Measurements from ENCODE around the gene FES. TPM values are rescaled to one million over a fixed set of nuclear protein-coding genes. Genes with fewer than 3 reads are reported as not detected.
A peak's percentile ranks its signal among the peaks of the same experiment; 100 is the strongest.

The FES gene
- total and polyA plus RNA-seq, 10 of the 15 experiments (the other 5 are each of a cell fraction or from before 2014, with no cell fraction given), result 0.07 to 23.9 (median 9.9) TPM

GRCh38 chr15:90902040-90902839, 17.9 kb downstream of the FES start:
- H3K27me3 ChIP-seq (replicated peaks in 1 of 2; ENCODE audit: control insufficient read depth in 2 of 2, insufficient read depth in 2 of 2, low read length in 1 of 2), result no peaks in the 10 kb centered on the region
- peak; percentile 59 for DNase-seq (ENCODE audit: low read depth, low spot score)
- peaks cover 18% of the 10 kb centered on the region for H3K79me2 ChIP-seq (ENCODE audit: control insufficient read depth, insufficient read depth, low read length)
- intact Hi-C loops (cut with micrococcal nuclease; ENCODE audit: unreplicated experiment), result loop anchor here (1.0 to 2.0 kb wide), 2 partner anchors 21 to 32 kb away; no protein-coding TSS in a partner anchor
- FAIRE-seq, result no peak
- ATAC-seq, result peak; percentile 87
- ChIA-PET CTCF (interaction anchor here (0.6 to 15.1 kb wide), 12 partner anchors 11 to 366 kb away, joined by 3 to 480 read pairs (median 4); partner anchors contain the start of genes HDDC3 and UNC45A), RAD21 (ENCODE audit: unreplicated experiment) (interaction anchor here (0.5 to 9.2 kb wide), 7 partner anchors 16 to 582 kb away, joined by 3 to 193 read pairs (median 6); partner anchors contain the start of genes HDDC3, RCCD1 and UNC45A), SMC1A (ENCODE audit: uncharacterized antibody, unreplicated experiment) (interaction anchor here (0.6 to 12.3 kb wide), 9 partner anchors 16 to 187 kb away, joined by 3 to 225 read pairs (median 3); partner anchors contain the start of genes HDDC3 and UNC45A), POLR2A (interaction anchor here (0.5 to 7.6 kb wide), 5 partner anchors 22 to 452 kb away, joined by 3 to 113 read pairs (median 4); partner anchors contain the start of genes HDDC3 and UNC45A)
- peaks cover 20% of the 10 kb centered on the region for H3K4me1 ChIP-seq (ENCODE audit: control insufficient read depth, insufficient read depth, low read length)
- H3K4me3 ChIP-seq, result peak overlapping the region; percentile 67
- no TSS peak for BruUV-seq (replicated peaks)
- WGBS (ENCODE audit: insufficient coverage, insufficient replicate concordance, low lambda C conversion rate, missing lambda C conversion rate), result under 1% methylated on average over 45 of the region's 71 CpGs
- in situ Hi-C loops (cut with MboI), result no loop called here
- peaks cover 17 to 23% of the 10 kb centered on the region in 2 experiments; a peak in 3 of 4 replicates for H3K36me3 ChIP-seq (ENCODE audit: control insufficient read depth in 2 of 2, insufficient read depth in 2 of 2, low read length in 1 of 2)
- H3K9ac ChIP-seq (ENCODE audit: control insufficient read depth, insufficient read depth, low read length), result peak overlapping the region; percentile 54
- no peaks in the 10 kb centered on the region for H3K9me3 ChIP-seq (replicated peaks; ENCODE audit: control insufficient read depth, insufficient read depth, low read length)
- peak overlapping the region; percentile 46 for H3K4me2 ChIP-seq (ENCODE audit: control insufficient read depth, insufficient read depth)
- no peaks in the 10 kb centered on the region; the same call in 1 of the 2 replicates for H4K20me1 ChIP-seq (ENCODE audit: control insufficient read depth, insufficient read depth)
- peak overlapping the region; percentile 62 for H3K27ac ChIP-seq (ENCODE audit: control insufficient read depth, insufficient read depth)
- H2AFZ ChIP-seq (ENCODE audit: control insufficient read depth, low read depth, low read length), result peak overlapping the region; percentile 54
- no peak for TF ChIP-seq TARDBP (IDR thresholded peaks at IDR 0.05; ENCODE audit: borderline replicate concordance)
- 0 out of 2 replicates have a peak, but pooled peaks have one; percentile 12 for TF ChIP-seq CHD2 (IDR thresholded peaks at IDR 0.05; ENCODE audit: borderline replicate concordance, low read depth, low read length)
- no peak for TF ChIP-seq SUZ12 (IDR thresholded peaks at IDR 0.05; ENCODE audit: unreplicated experiment)
- TF ChIP-seq ASH2L (IDR thresholded peaks at IDR 0.05; ENCODE audit: borderline replicate concordance, low read depth), result no peak
- peak; percentile 68 for TF ChIP-seq GATAD2B (conservative IDR thresholded peaks at IDR 0.05; ENCODE audit: low read depth)
- no peak for TF ChIP-seq CUX1 (IDR thresholded peaks at IDR 0.05; ENCODE audit: insufficient replicate concordance, low read depth, low read length)
- TF ChIP-seq CEBPB (IDR thresholded peaks at IDR 0.05; ENCODE audit: borderline replicate concordance in 1 of 2, low read depth in 2 of 2, low read length in 2 of 2), result no peak
- TF ChIP-seq MEF2A (IDR thresholded peaks at IDR 0.05; ENCODE audit: insufficient read depth, low read depth, low read length), result no peak
- TF ChIP-seq NRF1 (conservative IDR thresholded peaks at IDR 0.05; ENCODE audit: low read depth, low read length), result peak; percentile 55
- no peak for TF ChIP-seq JUNB (IDR thresholded peaks at IDR 0.05)
- 0 out of 2 replicates have a peak, but pooled peaks have one; percentile 9 for TF ChIP-seq MXI1 (IDR thresholded peaks at IDR 0.05; ENCODE audit: low read depth, low read length)
- peak; percentile 18; the same call in 1 of the 2 replicates for TF ChIP-seq YY1 (IDR thresholded peaks at IDR 0.05; ENCODE audit: low read depth, low read length)
- TF ChIP-seq, protein P1, sequence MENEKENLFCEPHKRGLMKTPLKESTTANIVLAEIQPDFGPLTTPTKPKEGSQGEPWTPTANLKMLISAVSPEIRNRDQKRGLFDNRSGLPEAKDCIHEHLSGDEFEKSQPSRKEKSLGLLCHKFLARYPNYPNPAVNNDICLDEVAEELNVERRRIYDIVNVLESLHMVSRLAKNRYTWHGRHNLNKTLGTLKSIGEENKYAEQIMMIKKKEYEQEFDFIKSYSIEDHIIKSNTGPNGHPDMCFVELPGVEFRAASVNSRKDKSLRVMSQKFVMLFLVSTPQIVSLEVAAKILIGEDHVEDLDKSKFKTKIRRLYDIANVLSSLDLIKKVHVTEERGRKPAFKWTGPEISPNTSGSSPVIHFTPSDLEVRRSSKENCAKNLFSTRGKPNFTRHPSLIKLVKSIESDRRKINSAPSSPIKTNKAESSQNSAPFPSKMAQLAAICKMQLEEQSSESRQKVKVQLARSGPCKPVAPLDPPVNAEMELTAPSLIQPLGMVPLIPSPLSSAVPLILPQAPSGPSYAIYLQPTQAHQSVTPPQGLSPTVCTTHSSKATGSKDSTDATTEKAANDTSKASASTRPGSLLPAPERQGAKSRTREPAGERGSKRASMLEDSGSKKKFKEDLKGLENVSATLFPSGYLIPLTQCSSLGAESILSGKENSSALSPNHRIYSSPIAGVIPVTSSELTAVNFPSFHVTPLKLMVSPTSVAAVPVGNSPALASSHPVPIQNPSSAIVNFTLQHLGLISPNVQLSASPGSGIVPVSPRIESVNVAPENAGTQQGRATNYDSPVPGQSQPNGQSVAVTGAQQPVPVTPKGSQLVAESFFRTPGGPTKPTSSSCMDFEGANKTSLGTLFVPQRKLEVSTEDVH (IDR thresholded peaks at IDR 0.05; ENCODE audit: low read depth, partially characterized antibody), result peak; percentile 30
- peak; percentile 14; the same call in 1 of the 2 replicates for TF ChIP-seq FOXM1 (IDR thresholded peaks at IDR 0.05; ENCODE audit: low read depth, low read length)

Data from GM12878 (cell line).